CMK (cell line): ENCODE data around the gene ZNF213.

Experiments used
- DNase-seq: peaks from one replicate; pipeline ENCODE4 v3.0.0-alpha.2; 2010; ENCODE audit warnings: low read depth

The ZNF213 gene

GRCh38 chr16:3101018-3101840, 33.6 kb upstream of the ZNF213 start:
- peak; percentile 81 for DNase-seq

- peak; percentile 83 for DNase-seq
These were observed 32.9 kb upstream of the ZNF213 start for GRCh38 chr16:3101841-3102470.

- no peak for DNase-seq
These were observed 28.5 kb upstream of the ZNF213 start for GRCh38 chr16:3106205-3106928.

GRCh38 chr16:3112058-3112880, 22.6 kb upstream of the ZNF213 start, which contains the start of gene ZNF205:
Gene ZNF205, plus strand, starts transcription at chr16:3112586. Its CDS starts 845 bp downstream, at chr16:3113431.
- no peak for DNase-seq

- no peak for DNase-seq
These were observed 21.8 kb upstream of the ZNF213 start for GRCh38 chr16:3112881-3113574.

- no peak for DNase-seq
These were observed 20.9 kb upstream of the ZNF213 start for GRCh38 chr16:3113765-3114479.

GRCh38 chr16:3115003-3115402, 19.8 kb upstream of the ZNF213 start:
- no peak for DNase-seq

GRCh38 chr16:3115561-3115960, 19.3 kb upstream of the ZNF213 start:
- no peak for DNase-seq

GRCh38 chr16:3118204-3118790, 16.5 kb upstream of the ZNF213 start:
- no peak for DNase-seq

GRCh38 chr16:3118846-3119245, 16.0 kb upstream of the ZNF213 start:
- DNase-seq, result no peak

- no peak for DNase-seq
These were observed 15.5 kb upstream of the ZNF213 start for GRCh38 chr16:3119286-3119685.

GRCh38 chr16:3119701-3120408, 15.0 kb upstream of the ZNF213 start:
- no peak for DNase-seq

GRCh38 chr16:3120435-3120834, 14.4 kb upstream of the ZNF213 start:
- DNase-seq, result no peak

GRCh38 chr16:3121851-3122467, 12.9 kb upstream of the ZNF213 start:
- no peak for DNase-seq

- DNase-seq, result no peak
These were observed 11.8 kb upstream of the ZNF213 start for GRCh38 chr16:3122926-3123570.

GRCh38 chr16:3123986-3124886, 10.6 kb upstream of the ZNF213 start:
- peak; percentile 87 for DNase-seq

GRCh38 chr16:3127745-3128144, 7.1 kb upstream of the ZNF213 start:
- DNase-seq, result no peak
